Nephron progenitor cell (in vitro differentiated cells): Measurements from ENCODE around the gene RASL11B.

Experiments
- DNase-seq: peaks from one replicate; pipeline ENCODE4 v3.0.0; 2021
- H3K27ac Mint-ChIP-seq: 2 replicates; pipeline ENCODE4 v1.8.0; 2021; ENCODE audit warnings: mild to moderate bottlenecking, moderate library complexity, mixed read lengths
- H3K27me3 Mint-ChIP-seq: 2 replicates; pipeline ENCODE4 v1.8.0; 2021; ENCODE audit warnings: mild to moderate bottlenecking, low read depth, mixed read lengths; ENCODE audit not compliant: poor library complexity
- H3K36me3 Mint-ChIP-seq: 2 replicates; pipeline ENCODE4 v1.8.0; 2021; ENCODE audit warnings: low read depth, mixed read lengths
- H3K4me1 Mint-ChIP-seq: 2 replicates; pipeline ENCODE4 v1.8.0; 2021; ENCODE audit warnings: mixed read lengths
- H3K4me3 Mint-ChIP-seq: 2 replicates; pipeline ENCODE4 v1.8.0; 2021; ENCODE audit warnings: mild to moderate bottlenecking, moderate library complexity, mixed read lengths
- H3K9me3 Mint-ChIP-seq: 2 replicates; pipeline ENCODE4 v1.8.0; 2021; ENCODE audit warnings: mild to moderate bottlenecking, moderate library complexity, mixed read lengths
- CTCF ChIP-seq: fragments of 200-600 bp; sonication (generic); IDR thresholded peaks from 2 replicates; pipeline ENCODE4 v1.5.0; 2021; ENCODE audit warnings: antibody characterized with exemption

The RASL11B gene

GRCh38 chr4:52861171-52861823 lies 820 bp upstream of the RASL11B start:
- Mint-ChIP-seq H3K4me3 (peak overlapping the region; percentile 84), H3K36me3 (peaks cover 52% of the 10 kb centered on the region), H3K27me3 (peaks cover 4% of the 10 kb centered on the region), H3K4me1 (peaks cover 54% of the 10 kb centered on the region), H3K9me3 (peaks cover 31% of the 10 kb centered on the region), H3K27ac (no peak overlapping the region)
- TF ChIP-seq CTCF = no peak
- no peak for DNase-seq

GRCh38 chr4:52862639-52863161 lies 583 bp downstream of the RASL11B start:
- H3K27ac Mint-ChIP-seq = peak overlapping the region; percentile 87
- H3K27me3 Mint-ChIP-seq = peaks cover 4% of the 10 kb centered on the region
- peaks cover 51% of the 10 kb centered on the region for H3K36me3 Mint-ChIP-seq
- H3K9me3 Mint-ChIP-seq = peaks cover 17% of the 10 kb centered on the region
- peak overlapping the region; percentile 91 for H3K4me3 Mint-ChIP-seq
- TF ChIP-seq CTCF = no peak
- H3K4me1 Mint-ChIP-seq = peaks cover 64% of the 10 kb centered on the region
- peak; percentile 48 for DNase-seq

GRCh38 chr4:52863324-52863723 lies 1.2 kb downstream of the RASL11B start:
- Mint-ChIP-seq H3K27ac (peak overlapping the region; percentile 87), H3K27me3 (peaks cover 6% of the 10 kb centered on the region), H3K4me1 (peaks cover 70% of the 10 kb centered on the region), H3K4me3 (peak overlapping the region; percentile 91), H3K9me3 (peaks cover 11% of the 10 kb centered on the region), H3K36me3 (peaks cover 45% of the 10 kb centered on the region)
- TF ChIP-seq CTCF = no peak
- no peak for DNase-seq

GRCh38 chr4:52864793-52865192 lies 2.7 kb downstream of the RASL11B start:
- H3K4me1 Mint-ChIP-seq = peaks cover 83% of the 10 kb centered on the region
- no peak for DNase-seq
- TF ChIP-seq CTCF = no peak
- H3K4me3 Mint-ChIP-seq = peak overlapping the region; percentile 91
- peaks cover under 1% of the 10 kb centered on the region for H3K9me3 Mint-ChIP-seq
- H3K27me3 Mint-ChIP-seq = peaks cover 6% of the 10 kb centered on the region
- H3K27ac Mint-ChIP-seq = peak overlapping the region; percentile 16
- peaks cover 40% of the 10 kb centered on the region for H3K36me3 Mint-ChIP-seq

- peaks cover 88% of the 10 kb centered on the region for H3K4me1 Mint-ChIP-seq
- H3K36me3 Mint-ChIP-seq = peaks cover 40% of the 10 kb centered on the region
- peak overlapping the region; percentile 91 for H3K4me3 Mint-ChIP-seq
- peaks cover 6% of the 10 kb centered on the region for H3K27me3 Mint-ChIP-seq
- TF ChIP-seq CTCF = no peak
- no peaks in the 10 kb centered on the region for H3K9me3 Mint-ChIP-seq
- peak overlapping the region; percentile 93 for H3K27ac Mint-ChIP-seq
- no peak for DNase-seq
These were observed 3.2 kb downstream of the RASL11B start for GRCh38 chr4:52865300-52865699.

- Mint-ChIP-seq H3K27ac (no peak overlapping the region), H3K4me1 (peaks cover 78% of the 10 kb centered on the region), H3K9me3 (no peaks in the 10 kb centered on the region), H3K4me3 (peak overlapping the region; percentile 74), H3K36me3 (peaks cover 45% of the 10 kb centered on the region), H3K27me3 (peaks cover 2% of the 10 kb centered on the region)
- no peak for TF ChIP-seq CTCF
- DNase-seq = no peak
These were observed 4.6 kb downstream of the RASL11B start for GRCh38 chr4:52866734-52867133.
